HTERT RPE-1 (cell line): Measurements from ENCODE around the gene TBC1D24.
"Not testable (repeated sequence)": the region's sequence is repeated elsewhere in the genome, so short reads cannot be mapped to it uniquely, and the experiment has no call there.

ENCODE experiments used
- in situ Hi-C: fragments of 300-500 bp; cut with MboI; formaldehyde crosslinking; loops from 4 replicates; pipeline ENCODE4 v1.14.3; 2020; ENCODE audit warnings: low sequenced_read_pairs

TBC1D24 gene

GRCh38 chr16:2474877-2475412 is at the start of gene TBC1D24:
Gene TBC1D24 (plus strand): TSS chr16:2475127. CDS start chr16:2496149, 21,022 bp downstream.
- in situ Hi-C loops: no loop called here

GRCh38 chr16:2425825-2426430 is 49.0 kb upstream of the TBC1D24 start:
- in situ Hi-C loops: no loop called here

- in situ Hi-C loops: no loop called here
These were observed 48.0 kb upstream of the TBC1D24 start for GRCh38 chr16:2426941-2427361.

- in situ Hi-C loops: no loop called here
These were observed 47.4 kb upstream of the TBC1D24 start for GRCh38 chr16:2427526-2427925.

- in situ Hi-C loops: no loop called here
These were observed 46.7 kb upstream of the TBC1D24 start for GRCh38 chr16:2428051-2428783.

GRCh38 chr16:2428784-2429033 is 46.2 kb upstream of the TBC1D24 start:
- in situ Hi-C loops: no loop called here

- in situ Hi-C loops: no loop called here
These were observed 45.7 kb upstream of the TBC1D24 start, which contains the start of gene CCNF for GRCh38 chr16:2429034-2429770. Gene CCNF (plus strand): TSS chr16:2429447. CDS start chr16:2429482, 35 bp downstream.

GRCh38 chr16:2429771-2430663 is 44.9 kb upstream of the TBC1D24 start:
- in situ Hi-C loops: no loop called here

GRCh38 chr16:2432286-2432685 is 42.6 kb upstream of the TBC1D24 start:
- in situ Hi-C loops: no loop called here

GRCh38 chr16:2432801-2433505 is 42.0 kb upstream of the TBC1D24 start:
- in situ Hi-C loops: no loop called here

GRCh38 chr16:2435236-2435635 is 39.7 kb upstream of the TBC1D24 start:
- in situ Hi-C loops: not testable (repeated sequence)

GRCh38 chr16:2436110-2436509 is 38.8 kb upstream of the TBC1D24 start:
- in situ Hi-C loops: no loop called here

- in situ Hi-C loops: no loop called here
These were observed 37.7 kb upstream of the TBC1D24 start for GRCh38 chr16:2437032-2437790.

- in situ Hi-C loops: no loop called here
These were observed 36.8 kb upstream of the TBC1D24 start for GRCh38 chr16:2438121-2438520.

GRCh38 chr16:2439598-2439997 is 35.3 kb upstream of the TBC1D24 start:
- in situ Hi-C loops: no loop called here

GRCh38 chr16:2441143-2441804 is 33.7 kb upstream of the TBC1D24 start:
- in situ Hi-C loops: not testable (repeated sequence)

- in situ Hi-C loops: no loop called here
These were observed 31.4 kb upstream of the TBC1D24 start for GRCh38 chr16:2443555-2443954.

- in situ Hi-C loops: no loop called here
These were observed 26.9 kb upstream of the TBC1D24 start for GRCh38 chr16:2447920-2448583.
